ENCODE data around the gene BLMH.

The BLMH gene, protein sequence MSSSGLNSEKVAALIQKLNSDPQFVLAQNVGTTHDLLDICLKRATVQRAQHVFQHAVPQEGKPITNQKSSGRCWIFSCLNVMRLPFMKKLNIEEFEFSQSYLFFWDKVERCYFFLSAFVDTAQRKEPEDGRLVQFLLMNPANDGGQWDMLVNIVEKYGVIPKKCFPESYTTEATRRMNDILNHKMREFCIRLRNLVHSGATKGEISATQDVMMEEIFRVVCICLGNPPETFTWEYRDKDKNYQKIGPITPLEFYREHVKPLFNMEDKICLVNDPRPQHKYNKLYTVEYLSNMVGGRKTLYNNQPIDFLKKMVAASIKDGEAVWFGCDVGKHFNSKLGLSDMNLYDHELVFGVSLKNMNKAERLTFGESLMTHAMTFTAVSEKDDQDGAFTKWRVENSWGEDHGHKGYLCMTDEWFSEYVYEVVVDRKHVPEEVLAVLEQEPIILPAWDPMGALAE

DNA sequence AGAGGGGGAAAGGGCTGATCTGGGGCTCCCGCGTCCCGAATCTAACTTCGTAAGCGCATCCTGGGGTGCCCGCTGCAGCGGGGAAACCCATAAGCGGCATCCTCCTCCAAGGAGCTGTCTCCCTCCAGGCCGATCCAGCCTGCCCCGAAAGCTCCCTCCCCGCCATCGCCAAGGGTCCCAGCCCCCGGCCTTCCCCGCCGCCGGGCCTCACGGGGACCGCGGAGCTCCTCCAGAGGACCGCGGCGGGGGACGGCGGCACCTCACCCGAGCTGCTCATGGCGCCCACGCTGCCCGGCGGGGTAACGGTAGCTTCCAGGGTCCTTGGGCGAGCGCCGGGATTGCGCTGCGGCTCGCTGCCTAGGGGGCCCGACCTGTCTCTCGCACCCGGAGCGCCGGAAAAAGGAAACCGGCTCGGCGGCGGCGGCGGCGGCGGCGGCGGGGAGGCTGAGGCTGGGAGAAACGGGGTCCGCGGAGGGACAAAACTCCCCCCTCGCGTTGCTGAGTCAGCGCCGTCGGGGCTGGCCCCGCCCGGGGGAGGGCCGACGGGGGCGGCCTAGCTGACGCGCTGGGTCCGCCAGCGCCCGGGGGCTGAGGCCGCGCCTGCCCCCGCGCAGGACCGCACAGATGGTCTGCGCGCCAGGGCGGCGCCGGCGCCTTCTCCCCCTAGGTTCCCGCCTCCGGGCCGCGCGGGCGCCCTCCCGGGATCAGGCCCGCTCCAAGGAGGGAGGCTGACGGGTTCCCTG, at the start of gene BLMH:
BLMH (minus strand) TSS at position 402 of the 743 bp plus-strand sequence; CDS start at position 277, 125 bp downstream.
- DNase-seq = peak; percentile 16

- no peak for DNase-seq
Measured at GRCh38 chr17:30340801-30341356, 49.1 kb upstream of the BLMH start.

- DNase-seq = no peak
Measured at GRCh38 chr17:30339086-30339485, 47.3 kb upstream of the BLMH start.

GRCh38 chr17:30337393-30337999, 45.8 kb upstream of the BLMH start:
- no peak for DNase-seq

DNA sequence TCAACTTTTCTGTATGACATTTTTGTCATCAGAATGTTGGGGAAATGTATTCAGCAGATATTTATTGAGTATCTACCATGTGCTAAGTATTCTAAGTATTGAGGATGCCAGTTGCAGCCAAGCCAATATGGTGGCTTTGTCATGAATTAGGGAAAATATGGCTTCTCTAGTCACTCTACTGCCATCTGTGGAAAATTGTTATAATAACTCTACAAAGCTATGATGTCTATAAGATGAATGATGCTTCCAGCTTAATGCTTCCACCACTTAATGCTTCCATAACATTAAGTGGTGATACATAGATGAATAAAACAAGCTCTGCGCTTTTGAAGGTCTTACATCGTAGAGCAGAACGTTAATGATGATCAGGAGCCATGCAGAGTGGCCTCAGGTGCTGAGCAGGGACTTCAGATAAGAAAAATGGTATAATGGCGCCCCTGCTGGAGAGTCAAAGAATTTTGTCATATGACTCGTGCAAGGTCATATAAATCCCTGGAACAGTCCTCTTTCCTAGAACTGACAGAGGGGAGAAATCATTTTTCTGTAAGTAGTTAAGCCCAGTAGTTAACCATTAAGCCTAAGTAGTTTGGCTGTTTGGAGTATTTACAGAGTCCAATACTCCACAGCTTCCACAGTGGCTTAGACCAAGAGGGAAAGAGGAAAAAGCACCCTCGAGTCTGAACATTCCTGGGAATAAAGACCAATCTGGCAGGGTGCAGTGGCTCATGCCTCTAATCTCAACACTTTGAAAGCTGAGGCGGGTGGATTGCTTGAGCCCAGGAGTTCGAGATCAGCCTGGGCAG, 44.8 kb upstream of the BLMH start:
- no peak for DNase-seq

GRCh38 chr17:30334421-30334820, 42.7 kb upstream of the BLMH start:
- no peak for DNase-seq

GRCh38 chr17:30333503-30334360, 42.0 kb upstream of the BLMH start, which contains the start of gene TMIGD1:
Gene TMIGD1, minus strand, starts transcription at chr17:30334057. Its CDS starts 1,924 bp downstream, at chr17:30332133.
- DNase-seq = no peak

GRCh38 chr17:30332057-30332542, 40.4 kb upstream of the BLMH start:
- DNase-seq = no peak

DNA sequence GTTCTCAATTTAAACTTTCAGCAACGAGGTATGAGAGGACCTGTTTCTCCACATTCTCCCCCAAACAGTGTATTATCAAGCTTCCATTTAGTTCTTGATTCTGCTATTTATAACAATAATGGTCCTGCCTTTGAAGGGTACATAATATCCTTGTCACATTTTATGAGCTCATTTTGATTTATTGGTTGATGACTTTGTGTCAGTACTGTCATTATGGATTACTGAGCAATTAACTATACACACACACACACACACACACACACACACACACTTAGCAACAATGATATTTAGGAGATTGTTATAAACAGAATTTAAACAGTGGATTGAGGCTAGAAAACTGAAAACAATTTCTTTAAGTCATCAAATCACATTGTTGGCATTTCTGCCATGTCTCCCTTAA, 35.1 kb upstream of the BLMH start:
- no peak for DNase-seq

GRCh38 chr17:30324723-30325122, 33.0 kb upstream of the BLMH start:
- DNase-seq = no peak

- peak; percentile 10 for DNase-seq
Measured at GRCh38 chr17:30323895-30324319, 32.2 kb upstream of the BLMH start.

GRCh38 chr17:30323262-30323894, 31.6 kb upstream of the BLMH start:
- DNase-seq = peak; percentile 38

DNA sequence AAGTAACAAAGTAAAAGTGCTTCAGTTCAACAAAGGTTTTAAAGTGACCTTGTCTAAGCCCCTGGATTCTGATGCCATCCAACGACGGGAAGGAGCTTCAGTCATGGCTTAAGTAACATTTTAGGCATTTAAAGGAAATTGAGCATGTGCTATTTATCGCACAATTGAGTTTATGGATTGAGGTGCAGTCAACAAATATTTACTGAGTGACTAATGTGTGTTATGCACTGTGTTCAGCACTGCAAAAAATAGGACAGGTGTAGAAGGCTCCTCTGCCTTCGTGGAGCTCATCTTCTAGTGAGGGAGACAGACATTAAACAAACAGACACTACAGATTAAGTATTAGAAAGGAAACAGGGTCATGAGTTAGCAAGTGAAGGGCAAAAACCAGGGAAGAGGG, 29.6 kb upstream of the BLMH start:
- DNase-seq = no peak

DNA sequence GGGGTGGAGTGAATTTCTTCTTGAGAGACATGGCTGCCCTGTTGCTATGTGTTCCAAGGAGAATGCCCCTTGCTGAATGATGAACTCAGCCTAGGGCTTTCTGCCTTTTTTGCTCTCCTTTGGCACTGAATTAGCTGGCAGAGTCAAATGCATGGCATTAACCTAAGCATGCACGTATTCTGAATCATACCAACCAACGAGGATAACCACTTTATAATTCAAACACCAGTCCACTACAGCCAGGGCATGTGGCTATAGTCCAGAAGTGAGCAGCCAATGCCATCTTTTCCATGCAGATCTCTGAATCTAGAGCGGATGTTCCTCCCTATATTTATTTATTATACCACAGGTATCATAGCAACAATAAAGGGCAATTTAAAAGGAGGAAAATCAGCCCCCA, 26.4 kb upstream of the BLMH start:
- DNase-seq = no peak

GRCh38 chr17:30316736-30317135, 25.0 kb upstream of the BLMH start:
- no peak for DNase-seq

DNA sequence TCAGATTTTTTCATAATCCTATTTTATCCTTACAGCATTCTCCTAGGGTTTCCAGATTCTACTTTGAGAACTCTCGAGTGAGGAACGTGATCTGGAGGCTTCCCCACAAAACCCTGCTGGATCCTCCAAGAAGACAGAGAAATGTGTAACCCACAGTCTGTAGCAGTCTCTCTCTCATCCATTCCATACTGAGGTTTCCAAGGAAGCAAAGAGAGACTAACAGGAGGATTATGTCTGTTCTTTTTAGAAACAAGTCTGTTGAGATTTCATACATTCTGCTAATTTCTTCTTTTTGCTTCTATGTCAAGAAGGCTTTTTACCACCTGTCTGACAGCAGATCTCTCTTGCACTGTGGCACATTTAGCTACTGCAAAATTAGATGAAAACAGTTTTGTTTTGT, 23.4 kb upstream of the BLMH start:
- no peak for DNase-seq

- DNase-seq = no peak
Measured at GRCh38 chr17:30314474-30314873, 22.7 kb upstream of the BLMH start.

GRCh38 chr17:30312226-30312625, 20.5 kb upstream of the BLMH start:
- DNase-seq = no peak

GRCh38 chr17:30310562-30310961, 18.8 kb upstream of the BLMH start:
- DNase-seq = no peak

DNA sequence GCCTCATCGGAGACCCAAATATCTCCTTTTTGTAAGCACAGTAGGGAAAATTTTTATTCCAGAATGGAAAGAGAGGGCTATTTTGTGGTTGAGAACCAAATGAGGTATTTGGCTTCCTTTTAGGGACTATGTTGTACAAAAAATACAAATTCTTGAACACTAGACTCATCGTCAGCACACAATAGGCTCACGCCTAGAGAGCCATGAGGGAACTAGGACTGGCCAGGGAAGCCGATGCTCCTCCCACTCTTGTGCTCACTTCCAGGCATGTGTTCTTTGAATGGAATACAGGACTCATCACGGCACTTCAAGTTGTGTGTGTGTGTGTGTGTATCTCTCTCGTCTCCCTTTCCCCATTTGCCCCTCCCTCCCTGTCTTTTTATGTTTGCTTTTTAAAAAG, 17.8 kb upstream of the BLMH start:
- no peak for DNase-seq

DNA sequence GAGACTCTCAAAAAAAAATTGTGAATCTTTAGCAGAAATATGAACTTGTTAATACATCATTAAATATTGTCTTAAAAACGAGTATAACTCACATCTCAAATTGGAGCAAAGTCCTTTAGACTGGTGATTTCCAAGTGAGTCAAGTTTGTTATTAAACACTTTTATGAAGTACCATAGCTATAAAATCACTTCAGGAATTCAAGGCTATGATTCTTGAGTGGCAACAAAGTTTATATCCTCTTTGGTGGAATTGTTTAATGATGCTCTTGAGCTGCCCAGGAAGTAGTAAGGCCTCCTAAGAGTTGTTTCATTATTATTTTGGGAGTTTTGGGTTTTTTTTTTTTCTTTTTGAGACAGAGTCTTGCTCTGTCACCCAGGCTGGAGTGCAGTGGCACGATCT, 16.7 kb upstream of the BLMH start:
- no peak for DNase-seq

All from NCI-H2107 (cell line).